ENCODE results near the gene MAFF.

MAFF gene

DNA sequence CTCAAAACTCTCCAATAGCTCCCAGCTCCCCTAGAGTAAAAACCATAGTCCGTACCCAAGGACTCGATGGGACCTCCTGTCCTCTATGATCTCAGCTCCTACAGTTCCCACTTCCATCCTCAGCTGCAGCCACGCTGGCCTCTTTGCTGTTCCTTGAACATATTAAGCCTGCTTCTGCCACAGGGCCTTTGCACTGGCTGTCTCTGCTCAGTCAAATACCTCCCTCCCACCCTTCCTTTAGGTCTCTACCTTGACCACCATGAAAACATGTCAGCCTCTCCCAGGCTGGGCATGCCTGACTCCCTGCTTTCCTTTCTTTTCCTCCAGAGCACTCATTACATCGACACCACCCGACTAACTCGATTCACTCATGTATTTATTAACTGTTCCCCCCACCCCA lies 46.5 kb downstream of the MAFF start:
- DNase-seq (ENCODE audit: low read depth in 2 of 2): no peak

GRCh38 chr22:38249301-38249700 lies 47.5 kb downstream of the MAFF start:
- DNase-seq (ENCODE audit: low read depth in 2 of 2): no peak

- DNase-seq (ENCODE audit: low read depth in 2 of 2): no peak
These were observed 48.2 kb downstream of the MAFF start for GRCh38 chr22:38249803-38250642.

- no peak for DNase-seq (ENCODE audit: low read depth in 2 of 2)
These were observed 49.0 kb downstream of the MAFF start for GRCh38 chr22:38250643-38251340.

DNA sequence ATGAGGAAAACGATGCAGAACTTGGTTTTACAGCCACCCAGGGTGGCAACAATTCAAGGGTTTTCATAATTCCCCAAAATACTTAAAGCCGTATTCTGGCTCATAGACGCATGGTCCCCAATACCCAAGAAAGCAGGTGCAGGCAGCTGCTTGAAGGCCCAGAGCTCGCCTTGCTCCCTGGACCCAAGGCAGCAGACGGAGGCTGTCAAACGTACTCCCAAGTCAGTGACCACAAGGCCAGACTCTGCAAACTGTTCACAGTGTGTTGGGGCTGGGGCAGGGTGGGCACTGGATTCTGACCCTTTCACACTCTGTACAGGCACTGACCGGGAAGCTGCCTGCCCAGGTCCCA lies 49.5 kb downstream of the MAFF start:
- DNase-seq (ENCODE audit: low read depth in 2 of 2): no peak

- DNase-seq (ENCODE audit: low read depth in 2 of 2): no peak
These were observed 53.9 kb downstream of the MAFF start for GRCh38 chr22:38255697-38256096.

DNA sequence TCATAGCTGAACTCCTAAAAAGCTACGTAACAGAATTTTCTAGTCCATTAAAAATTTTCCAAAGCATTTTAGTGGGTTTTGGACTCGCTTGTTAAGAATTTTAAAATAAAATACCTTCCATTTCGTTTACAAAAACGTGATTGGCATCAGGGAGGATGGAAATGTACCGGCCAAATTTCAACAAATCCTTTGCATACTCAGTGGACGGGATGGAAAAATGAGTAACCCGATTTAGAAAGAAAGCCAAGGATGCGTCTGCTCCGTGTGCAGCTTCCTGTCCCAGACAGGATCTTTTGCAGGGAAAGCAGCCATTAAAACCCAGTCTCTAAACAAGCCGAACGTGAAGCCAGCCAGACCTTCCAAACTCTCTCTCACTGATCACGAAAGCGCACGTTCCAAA lies 55.4 kb downstream of the MAFF start:
- DNase-seq (ENCODE audit: low read depth in 2 of 2): no peak

- no peak for DNase-seq (ENCODE audit: low read depth in 2 of 2)
These were observed 56.0 kb downstream of the MAFF start for GRCh38 chr22:38257650-38258250.

GRCh38 chr22:38258895-38259294 lies 57.1 kb downstream of the MAFF start:
- DNase-seq (ENCODE audit: low read depth in 2 of 2): no peak

DNA sequence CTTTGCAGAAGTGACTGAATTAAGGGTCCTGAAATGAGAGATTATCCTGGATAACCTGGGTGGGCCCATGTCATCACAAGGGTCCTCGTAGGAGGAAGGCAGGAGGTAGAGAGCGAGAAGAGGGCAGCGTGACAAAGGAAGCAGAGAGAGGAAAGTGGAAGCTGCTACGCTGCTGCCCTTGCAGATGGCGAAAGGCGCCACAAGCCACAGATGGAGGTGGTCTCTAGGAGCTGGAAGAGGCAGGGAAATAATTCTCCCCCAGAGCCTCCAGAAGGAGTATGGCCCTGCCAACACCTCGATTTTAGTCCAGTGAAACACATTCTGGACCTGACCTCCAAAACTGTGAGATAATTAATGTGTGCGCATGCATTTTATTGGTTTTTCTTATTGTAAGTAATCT lies 57.6 kb downstream of the MAFF start:
- DNase-seq (ENCODE audit: low read depth in 2 of 2): no peak

DNA sequence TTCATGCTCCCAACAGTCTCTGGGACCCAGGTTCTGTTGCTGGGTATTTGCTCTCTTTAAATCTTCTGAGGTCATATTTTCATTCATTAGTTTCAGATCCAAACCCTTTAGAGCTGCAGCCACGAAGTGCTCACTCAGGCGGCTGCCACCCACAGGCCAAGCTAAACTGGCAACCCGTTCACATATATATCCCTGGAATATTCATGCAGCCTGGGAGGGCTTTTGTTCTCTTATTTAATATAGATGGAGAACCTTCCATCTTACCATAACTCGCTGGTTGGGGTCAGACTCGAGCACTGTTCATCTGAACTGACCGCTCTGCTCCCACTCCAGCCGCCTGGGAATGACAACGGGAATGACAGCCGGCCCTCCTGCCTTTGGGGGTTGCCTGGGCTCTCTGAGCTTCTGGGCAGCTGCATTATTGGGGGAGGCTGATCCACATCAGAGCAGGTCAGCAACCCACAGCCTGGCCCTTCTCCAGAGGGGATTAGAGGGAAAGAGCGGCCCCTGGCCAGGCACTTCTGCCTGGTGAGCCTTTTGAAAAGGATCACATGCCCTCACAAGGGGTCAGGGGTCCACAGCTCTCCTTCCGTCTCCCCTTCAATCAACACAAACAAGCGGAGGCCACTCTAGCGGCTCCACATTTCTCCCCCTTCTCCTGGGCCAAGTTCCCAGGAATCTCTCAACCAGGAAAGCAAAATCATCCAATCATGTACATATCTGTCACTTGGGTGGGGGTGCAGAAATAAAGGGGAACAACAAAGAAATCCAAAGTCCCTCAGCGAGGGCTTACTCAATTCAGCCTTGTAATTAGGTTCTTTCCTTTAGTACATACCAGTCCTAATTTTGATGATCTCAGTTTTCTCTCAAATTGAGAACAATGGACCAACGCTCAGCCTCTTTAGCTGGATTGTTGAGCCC lies 59.2 kb downstream of the MAFF start:
- no peak for DNase-seq (ENCODE audit: low read depth in 2 of 2)

GRCh38 chr22:38262051-38262795 lies 60.4 kb downstream of the MAFF start:
- no peak for DNase-seq (ENCODE audit: low read depth in 2 of 2)

GRCh38 chr22:38264322-38264843 lies 62.6 kb downstream of the MAFF start:
- DNase-seq (ENCODE audit: low read depth in 2 of 2): no peak
